ENCODE measurements around the gene OXCT2. TPM values are rescaled to one million over a fixed set of nuclear protein-coding genes. Genes with fewer than 3 reads are reported as not detected.
"Not testable (repeated sequence)": the region's sequence is repeated elsewhere in the genome, so short reads cannot be mapped to it uniquely, and the experiment has no call there.

OXCT2 gene
- total and polyA plus RNA-seq, 2 experiments from 2014 or later: 0.25 to 1.8 TPM

- TF ChIP-seq EZH2 (IDR thresholded peaks at IDR 0.05; ENCODE audit: borderline replicate concordance): no peak
- no peak for TF ChIP-seq EZH2phosphoT487 (IDR thresholded peaks at IDR 0.05; ENCODE audit: low read depth, severe bottlenecking, unreplicated experiment)
- no peak for TF ChIP-seq CTCF (IDR thresholded peaks at IDR 0.05; ENCODE audit: poor library complexity)
- no peaks in the 10 kb centered on the region for H3K79me2 ChIP-seq
- H3K4me2 ChIP-seq: no peak overlapping the region
- WGBS (ENCODE audit: low lambda C conversion rate, missing lambda C conversion rate): 80% methylated on average over 2 of the region's 2 CpGs
- DNase-seq (ENCODE audit: low spot score): no peak
- H4K20me1 ChIP-seq (ENCODE audit: insufficient read depth, poor library complexity, severe bottlenecking): no peaks in the 10 kb centered on the region
- no peak overlapping the region for H3K27ac ChIP-seq
- H3K9me2 ChIP-seq (replicated peaks; ENCODE audit: insufficient read depth): no peaks in the 10 kb centered on the region
- H2AFZ ChIP-seq: no peak overlapping the region
- no peaks in the 10 kb centered on the region for H3K4me1 ChIP-seq (ENCODE audit: insufficient read depth)
- H3K27me3 ChIP-seq: peaks cover 4% of the 10 kb centered on the region
- H3K9me3 ChIP-seq (ENCODE audit: low read depth): no peaks in the 10 kb centered on the region
- H3K4me3 ChIP-seq: no peak overlapping the region
- H3K36me3 ChIP-seq (replicated peaks; ENCODE audit: insufficient read depth, low read depth): no peaks in the 10 kb centered on the region
Measured at GRCh38 chr1:39781349-39781715, 10.2 kb upstream of the OXCT2 start.

- no peak for DNase-seq (ENCODE audit: low spot score)
- H3K36me3 ChIP-seq (replicated peaks; ENCODE audit: insufficient read depth, low read depth): no peaks in the 10 kb centered on the region
- TF ChIP-seq CTCF (IDR thresholded peaks at IDR 0.05; ENCODE audit: poor library complexity): no peak
- TF ChIP-seq EZH2 (IDR thresholded peaks at IDR 0.05; ENCODE audit: borderline replicate concordance): no peak
- no peak for TF ChIP-seq EZH2phosphoT487 (IDR thresholded peaks at IDR 0.05; ENCODE audit: low read depth, severe bottlenecking, unreplicated experiment)
- H3K79me2 ChIP-seq: no peaks in the 10 kb centered on the region
- H3K27ac ChIP-seq: no peak overlapping the region
- H4K20me1 ChIP-seq (ENCODE audit: insufficient read depth, poor library complexity, severe bottlenecking): no peaks in the 10 kb centered on the region
- no peak overlapping the region for H2AFZ ChIP-seq
- no peaks in the 10 kb centered on the region for H3K9me3 ChIP-seq (ENCODE audit: low read depth)
- no peak overlapping the region for H3K4me3 ChIP-seq
- no peaks in the 10 kb centered on the region for H3K4me1 ChIP-seq (ENCODE audit: insufficient read depth)
- H3K27me3 ChIP-seq: peaks cover 4% of the 10 kb centered on the region
- WGBS (ENCODE audit: low lambda C conversion rate, missing lambda C conversion rate): 89% methylated on average over 5 of the region's 5 CpGs
- no peak overlapping the region for H3K4me2 ChIP-seq
- H3K9me2 ChIP-seq (replicated peaks; ENCODE audit: insufficient read depth): no peaks in the 10 kb centered on the region
Measured at GRCh38 chr1:39779821-39780220, 8.7 kb upstream of the OXCT2 start.

- WGBS (ENCODE audit: low lambda C conversion rate, missing lambda C conversion rate): 94% methylated on average over 7 of the region's 7 CpGs
- no peaks in the 10 kb centered on the region for H3K9me3 ChIP-seq (ENCODE audit: low read depth)
- H3K79me2 ChIP-seq: no peaks in the 10 kb centered on the region
Measured at GRCh38 chr1:39779137-39779536, 8.0 kb upstream of the OXCT2 start.

GRCh38 chr1:39778463-39779099 is 7.4 kb upstream of the OXCT2 start:
- not testable (repeated sequence) for H3K4me2 ChIP-seq; H3K27ac ChIP-seq; H3K27me3 ChIP-seq; H3K9me2 ChIP-seq (replicated peaks; ENCODE audit: insufficient read depth); H3K36me3 ChIP-seq (replicated peaks; ENCODE audit: insufficient read depth, low read depth); H3K4me3 ChIP-seq; H3K4me1 ChIP-seq (ENCODE audit: insufficient read depth); H4K20me1 ChIP-seq (ENCODE audit: insufficient read depth, poor library complexity, severe bottlenecking); DNase-seq (ENCODE audit: low spot score); H3K9me3 ChIP-seq (ENCODE audit: low read depth); H3K79me2 ChIP-seq; H2AFZ ChIP-seq
- WGBS (ENCODE audit: low lambda C conversion rate, missing lambda C conversion rate): 90% methylated on average over 11 of the region's 12 CpGs

More at GRCh38 chr1:39779137-39779536, 8.0 kb upstream of the OXCT2 start:
- peaks cover 4% of the 10 kb centered on the region for H3K27me3 ChIP-seq
- no peak overlapping the region for H3K27ac ChIP-seq
- H4K20me1 ChIP-seq (ENCODE audit: insufficient read depth, poor library complexity, severe bottlenecking): no peaks in the 10 kb centered on the region
- no peaks in the 10 kb centered on the region for H3K4me1 ChIP-seq (ENCODE audit: insufficient read depth)
- no peaks in the 10 kb centered on the region for H3K36me3 ChIP-seq (replicated peaks; ENCODE audit: insufficient read depth, low read depth)
- no peak for DNase-seq (ENCODE audit: low spot score)
- no peak overlapping the region for H3K4me2 ChIP-seq
- H2AFZ ChIP-seq: no peak overlapping the region
- no peaks in the 10 kb centered on the region for H3K9me2 ChIP-seq (replicated peaks; ENCODE audit: insufficient read depth)
- TF ChIP-seq EZH2phosphoT487 (IDR thresholded peaks at IDR 0.05; ENCODE audit: low read depth, severe bottlenecking, unreplicated experiment): no peak
- no peak for TF ChIP-seq CTCF (IDR thresholded peaks at IDR 0.05; ENCODE audit: poor library complexity)
- no peak for TF ChIP-seq EZH2 (IDR thresholded peaks at IDR 0.05; ENCODE audit: borderline replicate concordance)
- H3K4me3 ChIP-seq: no peak overlapping the region

GRCh38 chr1:39777896-39778295 is 6.7 kb upstream of the OXCT2 start:
- H3K36me3 ChIP-seq (replicated peaks; ENCODE audit: insufficient read depth, low read depth); H3K4me2 ChIP-seq; DNase-seq (ENCODE audit: low spot score); H4K20me1 ChIP-seq (ENCODE audit: insufficient read depth, poor library complexity, severe bottlenecking); H3K4me3 ChIP-seq; H3K9me3 ChIP-seq (ENCODE audit: low read depth); H2AFZ ChIP-seq; H3K9me2 ChIP-seq (replicated peaks; ENCODE audit: insufficient read depth); H3K27me3 ChIP-seq; H3K27ac ChIP-seq; H3K79me2 ChIP-seq; H3K4me1 ChIP-seq (ENCODE audit: insufficient read depth): not testable (repeated sequence)
- WGBS (ENCODE audit: low lambda C conversion rate, missing lambda C conversion rate): 96% methylated on average over 13 of the region's 17 CpGs
